Panc1 (cell line): Measurements from ENCODE around the gene ARHGEF17.

Experiments
- CTCF ChIP-seq: fragments of 450-650 bp; IDR thresholded peaks from 2 replicates; pipeline ENCODE4 v1.5.1; 2017; ENCODE audit warnings: mild to moderate bottlenecking
- REST ChIP-seq, 2 experiments: IDR thresholded peaks; 2 replicates each; pipeline ENCODE4 v1.6.1; 2011 to 2012; ENCODE audit warnings: low read depth in 2 of 2, control low read depth in 1 of 2, low read length in 1 of 2, mild to moderate bottlenecking in 1 of 2, moderate library complexity in 1 of 2; ENCODE audit not compliant: insufficient read depth in 1 of 2
- SIN3A ChIP-seq: IDR thresholded peaks from 2 replicates; pipeline ENCODE4 v1.6.1; 2012; ENCODE audit warnings: low read depth, mild to moderate bottlenecking, low read length, moderate library complexity, borderline replicate concordance; ENCODE audit not compliant: insufficient read depth

GRCh38 chr11:73287400-73288101 is 20.5 kb upstream of the ARHGEF17 start:
- no peak for TF ChIP-seq CTCF
- TF ChIP-seq SIN3A, result no peak
- no peak for TF ChIP-seq REST (IDR thresholded peaks at IDR 0.05; ENCODE audit: insufficient read depth in 1 of 2, low read depth in 2 of 2, low read length in 1 of 2)
